Measurements from ENCODE around the gene INPP5D.

DNA sequence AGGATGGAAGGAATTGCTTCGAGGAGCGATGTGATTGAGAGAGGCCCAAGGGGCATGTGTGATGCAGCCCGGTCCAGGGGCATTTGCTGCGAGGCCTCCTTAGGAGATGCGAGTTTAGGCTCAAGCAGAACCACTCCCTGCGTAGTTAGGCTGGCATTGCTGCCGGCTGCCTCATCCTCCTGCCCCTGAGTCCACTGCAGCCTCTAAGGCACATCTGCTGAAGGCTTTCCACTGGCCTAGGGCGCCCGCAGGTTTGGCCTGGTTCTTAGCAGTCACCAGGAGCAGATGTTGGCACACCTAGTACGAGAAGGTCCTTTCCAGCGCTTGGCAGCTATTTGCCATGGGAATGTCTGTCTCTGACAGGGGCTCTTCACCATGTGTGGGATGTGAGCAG is 20.7 kb downstream of the INPP5D start:
- no peak for TF ChIP-seq POLR2A (IDR thresholded peaks at IDR 0.05)
- TF ChIP-seq, protein P1, sequence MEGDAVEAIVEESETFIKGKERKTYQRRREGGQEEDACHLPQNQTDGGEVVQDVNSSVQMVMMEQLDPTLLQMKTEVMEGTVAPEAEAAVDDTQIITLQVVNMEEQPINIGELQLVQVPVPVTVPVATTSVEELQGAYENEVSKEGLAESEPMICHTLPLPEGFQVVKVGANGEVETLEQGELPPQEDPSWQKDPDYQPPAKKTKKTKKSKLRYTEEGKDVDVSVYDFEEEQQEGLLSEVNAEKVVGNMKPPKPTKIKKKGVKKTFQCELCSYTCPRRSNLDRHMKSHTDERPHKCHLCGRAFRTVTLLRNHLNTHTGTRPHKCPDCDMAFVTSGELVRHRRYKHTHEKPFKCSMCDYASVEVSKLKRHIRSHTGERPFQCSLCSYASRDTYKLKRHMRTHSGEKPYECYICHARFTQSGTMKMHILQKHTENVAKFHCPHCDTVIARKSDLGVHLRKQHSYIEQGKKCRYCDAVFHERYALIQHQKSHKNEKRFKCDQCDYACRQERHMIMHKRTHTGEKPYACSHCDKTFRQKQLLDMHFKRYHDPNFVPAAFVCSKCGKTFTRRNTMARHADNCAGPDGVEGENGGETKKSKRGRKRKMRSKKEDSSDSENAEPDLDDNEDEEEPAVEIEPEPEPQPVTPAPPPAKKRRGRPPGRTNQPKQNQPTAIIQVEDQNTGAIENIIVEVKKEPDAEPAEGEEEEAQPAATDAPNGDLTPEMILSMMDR (IDR thresholded peaks at IDR 0.05), result no peak
- TF ChIP-seq POLR2AphosphoS5 (IDR thresholded peaks at IDR 0.05), result no peak
